SK-N-SH treated with all-trans-retinoic acid at 6 μM for 48 hours (cell line): ENCODE data around the gene AKT3.

Experiments used
- ATAC-seq: fragments of 200-7000 bp; cut with Tn5 transposase; 3 replicates; pipeline ENCODE4 v1.9.1; 2020; ENCODE audit warnings: mild to moderate bottlenecking, moderate library complexity
- ARNTL ChIP-seq: fragments of 450-650 bp; formaldehyde crosslinking; IDR thresholded peaks from 2 replicates; pipeline ENCODE4 v1.5.0; 2020; ENCODE audit warnings: low read depth, mild to moderate bottlenecking, moderate library complexity, borderline replicate concordance
- BACH2 ChIP-seq: fragments of 250-450 bp; sonication (Bioruptor Pico); IDR thresholded peaks from 2 replicates; pipeline ENCODE4 v1.9.0; 2021; ENCODE audit warnings: mild to moderate bottlenecking, borderline replicate concordance
- CREB5 ChIP-seq: fragments of 250-450 bp; sonication (Bioruptor Pico); IDR thresholded peaks from 2 replicates; pipeline ENCODE4 v1.5.1; 2020; ENCODE audit warnings: low read depth, mild to moderate bottlenecking, moderate library complexity
- CSDC2 ChIP-seq: fragments of 250-450 bp; sonication (Bioruptor Pico); IDR thresholded peaks from 2 replicates; pipeline ENCODE4 v1.5.0; 2020; ENCODE audit warnings: mild to moderate bottlenecking, moderate library complexity
- CSRNP3 ChIP-seq: fragments of 250-450 bp; sonication (Bioruptor Pico); IDR thresholded peaks from 2 replicates; pipeline ENCODE4 v1.5.1; 2021; ENCODE audit warnings: mild to moderate bottlenecking, moderate library complexity
- ESRRG ChIP-seq: fragments of 250-450 bp; sonication (Bioruptor Pico); IDR thresholded peaks from 2 replicates; pipeline ENCODE4 v1.6.1; 2021; ENCODE audit warnings: mild to moderate bottlenecking
- GLIS3 ChIP-seq: fragments of 250-450 bp; sonication (Bioruptor Pico); IDR thresholded peaks from 2 replicates; pipeline ENCODE4 v1.5.0; 2020; ENCODE audit warnings: mild to moderate bottlenecking, moderate library complexity
- OSR1 ChIP-seq: fragments of 250-450 bp; sonication (Bioruptor Pico); IDR thresholded peaks from 2 replicates; pipeline ENCODE4 v1.8.0; 2022; ENCODE audit warnings: moderate library complexity, mild to moderate bottlenecking, inconsistent platforms
- PPARA ChIP-seq: fragments of 250-450 bp; sonication (Bioruptor Pico); IDR thresholded peaks from 2 replicates; pipeline ENCODE4 v1.5.0; 2020; ENCODE audit warnings: mild to moderate bottlenecking, borderline replicate concordance
- RARB ChIP-seq: fragments of 250-450 bp; sonication (Bioruptor Pico); IDR thresholded peaks from 2 replicates; pipeline ENCODE4 v1.8.0; 2021; ENCODE audit warnings: mild to moderate bottlenecking, moderate library complexity
- TCF4 ChIP-seq: fragments of 250-450 bp; sonication (Bioruptor Pico); IDR thresholded peaks from 2 replicates; pipeline ENCODE4 v1.8.0; 2021; ENCODE audit warnings: mild to moderate bottlenecking, moderate library complexity, borderline replicate concordance
- TOX ChIP-seq: fragments of 250-450 bp; sonication (Bioruptor Pico); IDR thresholded peaks from 2 replicates; pipeline ENCODE4 v1.8.0; 2021; ENCODE audit warnings: mild to moderate bottlenecking, moderate library complexity, borderline replicate concordance
- TSHZ2 ChIP-seq: fragments of 250-450 bp; sonication (Bioruptor Pico); IDR thresholded peaks from 2 replicates; pipeline ENCODE4 v1.5.0; 2020; ENCODE audit warnings: mild to moderate bottlenecking, moderate library complexity
- ZC3H10 ChIP-seq: fragments of 250-450 bp; sonication (Bioruptor Pico); IDR thresholded peaks from 2 replicates; pipeline ENCODE4 v1.5.1; 2021; ENCODE audit warnings: mild to moderate bottlenecking, moderate library complexity
- ZFP3 ChIP-seq: fragments of 250-450 bp; sonication (Bioruptor Pico); IDR thresholded peaks from 2 replicates; pipeline ENCODE4 v1.5.0; 2020; ENCODE audit warnings: mild to moderate bottlenecking, moderate library complexity
- ZFP30 ChIP-seq: fragments of 450-650 bp; formaldehyde crosslinking; IDR thresholded peaks from 2 replicates; pipeline ENCODE4 v1.5.0; 2022; ENCODE audit warnings: mild to moderate bottlenecking, moderate library complexity
- ZNF70 ChIP-seq: fragments of 450-650 bp; formaldehyde crosslinking; IDR thresholded peaks from 2 replicates; pipeline ENCODE4 v1.5.0; 2020; ENCODE audit warnings: mild to moderate bottlenecking, moderate library complexity
- ZNF8 ChIP-seq: fragments of 450-650 bp; formaldehyde crosslinking; IDR thresholded peaks from 2 replicates; pipeline ENCODE4 v1.5.0; 2020; ENCODE audit warnings: mild to moderate bottlenecking, moderate library complexity

Gene AKT3

GRCh38 chr1:243642936-243643335 lies 207.1 kb downstream of the AKT3 start:
- TF ChIP-seq GLIS3 (no peak), ZNF8 (CRISPR knock-in tag) (no peak), BACH2 (CRISPR knock-in tag) (no peak), TCF4 (no peak), ARNTL (CRISPR knock-in tag) (no peak), CSDC2 (CRISPR knock-in tag) (no peak)
- no peak for ATAC-seq

- no peak for ATAC-seq
Observed at GRCh38 chr1:243639027-243639658, 210.9 kb downstream of the AKT3 start.

GRCh38 chr1:243638186-243638585 lies 211.9 kb downstream of the AKT3 start:
- ATAC-seq = no peak

More at GRCh38 chr1:243639027-243639658, 210.9 kb downstream of the AKT3 start:
- TF ChIP-seq ZNF70 (CRISPR knock-in tag) (no peak), PPARA (CRISPR knock-in tag) (no peak), ARNTL (CRISPR knock-in tag) (no peak), ZFP3 (CRISPR knock-in tag) (no peak), TCF4 (no peak)

GRCh38 chr1:243628476-243628907 lies 221.6 kb downstream of the AKT3 start:
- TF ChIP-seq GLIS3 (no peak), ZNF70 (CRISPR knock-in tag) (no peak), OSR1 (CRISPR knock-in tag) (no peak)
- ATAC-seq = no peak

More at GRCh38 chr1:243638186-243638585, 211.9 kb downstream of the AKT3 start:
- TF ChIP-seq CSRNP3 (CRISPR knock-in tag) (no peak), RARB (CRISPR knock-in tag) (no peak), OSR1 (CRISPR knock-in tag) (no peak), ZFP30 (CRISPR knock-in tag) (no peak), ARNTL (CRISPR knock-in tag) (no peak), ZNF8 (CRISPR knock-in tag) (no peak)

GRCh38 chr1:243623841-243624240 lies 226.2 kb downstream of the AKT3 start:
- no peak for TF ChIP-seq OSR1 (CRISPR knock-in tag)
- TF ChIP-seq CSDC2 (CRISPR knock-in tag) = no peak
- TF ChIP-seq CSRNP3 (CRISPR knock-in tag) = no peak
- TF ChIP-seq TOX (CRISPR knock-in tag) = no peak
- TF ChIP-seq TSHZ2 = no peak
- TF ChIP-seq CREB5 (CRISPR knock-in tag) = no peak
- no peak for TF ChIP-seq ZC3H10 (CRISPR knock-in tag)
- no peak for TF ChIP-seq ZFP30 (CRISPR knock-in tag)
- TF ChIP-seq ARNTL (CRISPR knock-in tag) = no peak
- no peak for TF ChIP-seq ESRRG
- TF ChIP-seq TCF4 = no peak
- TF ChIP-seq PPARA (CRISPR knock-in tag) = no peak
- no peak for TF ChIP-seq ZNF8 (CRISPR knock-in tag)
- no peak for ATAC-seq
